Right hindlimb (tissue), 1 donor: ENCODE results near the gene DEDD2.

ENCODE experiments used
- DNase-seq: peaks from one replicate; pipeline ENCODE4 v3.0.0-alpha.2; 2018

The DEDD2 gene

DNA sequence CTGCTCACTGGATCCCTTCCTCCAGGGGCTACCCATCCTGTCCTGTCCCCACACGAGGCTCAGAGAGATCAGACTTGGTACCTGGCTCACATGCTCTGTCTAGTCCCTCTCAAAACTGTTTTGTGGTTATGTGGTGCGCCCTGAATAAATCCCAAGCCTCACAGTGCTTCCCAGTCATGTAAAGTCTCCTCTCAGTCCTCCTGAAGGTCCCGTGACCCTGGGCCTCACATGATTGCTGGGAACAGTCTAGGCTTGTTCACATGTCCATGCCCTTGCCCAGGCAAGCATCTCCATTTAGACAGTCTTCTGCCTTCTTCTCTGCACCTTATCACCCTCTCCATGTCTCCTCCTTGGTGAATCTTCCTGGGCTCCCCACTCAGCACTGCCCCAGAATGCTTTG is 49.3 kb downstream of the DEDD2 start:
- no peak for DNase-seq

DNA sequence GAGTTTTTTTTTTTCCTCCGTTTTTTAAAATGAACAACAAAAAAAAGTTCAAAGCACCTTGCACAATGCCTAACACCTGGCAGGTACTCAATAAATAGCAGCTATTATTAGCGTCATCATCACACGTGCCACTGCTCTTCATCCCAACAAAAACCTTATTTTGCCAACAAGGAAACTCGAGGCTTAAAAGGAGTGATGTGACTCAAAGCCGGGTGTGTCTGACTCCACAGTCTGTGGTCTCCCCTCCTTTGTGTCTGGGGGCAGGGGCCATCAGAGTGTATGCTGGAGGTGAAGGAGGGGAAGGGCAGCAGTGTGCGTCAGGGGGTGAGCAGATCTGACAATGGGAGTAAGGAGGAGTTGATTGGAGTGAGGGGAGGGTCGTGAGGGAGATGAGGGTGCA is 51.2 kb downstream of the DEDD2 start:
- DNase-seq, result no peak

DNA sequence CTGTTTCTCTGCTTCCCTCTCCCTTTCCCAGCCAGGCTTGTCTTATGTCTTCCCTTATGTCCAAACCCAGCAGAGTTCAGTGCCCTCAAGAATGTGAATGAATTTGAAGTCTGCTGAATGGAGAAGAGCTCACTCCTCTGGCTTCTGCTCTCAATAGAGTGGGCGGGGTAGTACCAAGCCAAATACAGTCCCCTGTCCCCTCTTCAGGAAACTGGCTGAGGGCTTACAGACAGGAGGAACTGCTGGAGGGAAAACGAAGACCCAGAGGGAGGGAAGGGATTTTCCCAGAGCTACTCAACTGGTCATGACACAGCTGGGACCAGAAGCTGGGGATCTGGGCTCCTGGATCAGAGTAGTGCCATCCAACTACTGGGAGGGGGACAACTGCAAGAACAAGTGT is 52.3 kb downstream of the DEDD2 start:
- DNase-seq, result no peak

DNA sequence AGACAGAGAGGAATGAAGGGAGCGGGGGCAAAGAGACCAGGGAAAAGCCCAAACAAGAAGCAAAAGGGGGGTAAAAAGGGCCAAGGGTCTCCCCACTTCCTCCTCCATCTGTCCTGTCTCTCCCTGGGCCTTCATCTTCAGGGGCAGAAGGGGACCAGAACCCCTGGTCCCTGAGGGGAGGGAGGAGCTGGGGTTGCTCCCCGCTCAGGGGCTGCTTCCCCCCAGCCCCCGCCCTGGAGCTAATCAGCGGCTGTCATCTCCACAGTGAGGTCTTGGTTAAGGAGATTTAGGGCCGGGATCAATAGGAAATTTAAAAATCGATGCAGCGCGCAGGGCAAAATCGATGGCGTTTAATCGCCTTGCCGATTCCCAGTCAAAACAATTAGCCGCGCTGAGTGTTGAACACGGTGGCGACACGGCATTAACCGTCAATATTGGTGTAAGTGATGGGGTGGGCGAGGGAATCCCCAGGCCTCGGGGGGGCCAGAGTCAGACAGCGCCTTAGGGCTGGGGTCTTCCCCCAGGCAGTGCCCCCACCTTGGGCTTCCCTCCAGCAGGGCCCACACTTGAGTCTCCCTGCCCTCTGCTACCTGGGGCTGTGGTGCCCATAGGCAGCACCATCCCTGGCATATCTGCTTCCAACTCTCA is 55.7 kb downstream of the DEDD2 start:
- DNase-seq, result no peak

DNA sequence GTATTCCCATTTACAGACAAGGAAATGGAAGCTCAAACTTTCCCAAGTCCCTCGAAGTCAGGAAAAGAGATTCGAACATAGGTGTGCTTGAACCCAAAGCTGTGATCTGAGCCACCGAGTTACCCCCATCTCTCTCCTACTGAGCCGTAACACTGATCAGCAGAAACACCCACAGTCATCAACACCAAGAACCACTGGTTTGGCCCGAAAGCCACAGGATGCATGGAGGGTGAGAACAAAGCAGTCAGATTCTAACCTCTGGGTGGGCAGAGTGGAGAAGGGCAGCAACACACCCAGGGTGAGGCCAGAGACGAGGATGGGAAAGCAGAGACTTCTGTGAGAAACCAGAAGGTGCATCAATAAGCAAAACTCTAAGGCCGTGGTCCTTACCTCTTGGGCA is 57.5 kb downstream of the DEDD2 start:
- DNase-seq, result no peak

DNA sequence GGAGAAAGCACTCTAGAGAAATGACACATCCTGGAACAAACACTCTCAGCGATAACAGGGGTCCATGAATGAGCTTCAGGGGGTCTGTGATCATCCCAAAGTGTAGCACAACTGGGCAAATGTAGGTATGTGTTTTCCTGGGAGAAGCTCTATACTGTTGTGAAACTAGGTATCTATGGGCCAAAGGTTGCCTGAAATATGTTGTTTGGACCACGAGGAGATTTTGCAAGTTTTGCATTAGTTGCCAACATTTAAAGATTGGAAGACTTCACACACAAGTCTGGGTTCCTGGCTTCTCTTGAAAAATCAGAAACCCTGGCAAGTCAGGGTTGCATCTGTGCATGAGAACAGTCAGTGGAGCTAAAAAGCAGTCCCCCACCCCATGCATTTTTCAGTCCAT is 58.6 kb downstream of the DEDD2 start:
- no peak for DNase-seq

DNA sequence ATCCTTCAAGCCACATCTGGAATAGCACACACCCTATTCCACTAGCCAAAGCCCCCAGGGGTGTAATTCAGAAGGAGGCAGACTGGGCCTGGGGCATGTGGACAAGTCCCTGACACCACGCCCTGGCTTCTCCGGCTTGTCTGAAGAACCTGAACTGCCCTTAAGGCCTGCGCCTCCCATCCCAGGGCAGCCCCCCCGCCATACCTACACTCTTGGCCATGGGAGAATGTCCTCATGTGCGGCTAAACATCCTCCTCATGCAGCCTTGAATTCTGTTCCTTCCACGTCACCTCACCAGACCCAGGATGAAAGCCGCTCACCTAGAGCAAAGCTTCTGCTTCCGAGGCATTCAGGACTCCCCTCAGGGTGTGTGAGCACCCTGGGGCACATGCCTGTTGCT is 60.9 kb downstream of the DEDD2 start:
- DNase-seq, result no peak

DNA sequence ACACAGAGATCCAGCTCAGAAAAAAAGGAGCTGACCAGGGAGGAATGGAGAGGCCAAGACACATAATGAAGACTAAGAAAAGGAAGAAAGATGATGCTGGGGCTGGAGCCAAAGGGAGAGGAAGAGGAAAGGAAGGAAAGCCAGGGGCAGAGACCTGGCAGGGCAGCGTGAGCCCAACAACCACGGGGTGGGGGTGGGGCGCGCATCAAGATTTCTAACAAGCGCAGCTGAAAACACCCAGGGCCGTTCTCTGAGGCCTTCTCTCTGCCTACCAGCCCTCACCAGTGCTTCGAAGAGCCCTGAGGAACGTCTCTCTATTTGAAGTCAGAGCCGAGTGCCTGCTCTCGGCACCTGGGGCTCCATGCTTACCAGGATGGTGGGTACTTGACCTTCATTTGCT is 61.7 kb downstream of the DEDD2 start:
- DNase-seq, result no peak

DNA sequence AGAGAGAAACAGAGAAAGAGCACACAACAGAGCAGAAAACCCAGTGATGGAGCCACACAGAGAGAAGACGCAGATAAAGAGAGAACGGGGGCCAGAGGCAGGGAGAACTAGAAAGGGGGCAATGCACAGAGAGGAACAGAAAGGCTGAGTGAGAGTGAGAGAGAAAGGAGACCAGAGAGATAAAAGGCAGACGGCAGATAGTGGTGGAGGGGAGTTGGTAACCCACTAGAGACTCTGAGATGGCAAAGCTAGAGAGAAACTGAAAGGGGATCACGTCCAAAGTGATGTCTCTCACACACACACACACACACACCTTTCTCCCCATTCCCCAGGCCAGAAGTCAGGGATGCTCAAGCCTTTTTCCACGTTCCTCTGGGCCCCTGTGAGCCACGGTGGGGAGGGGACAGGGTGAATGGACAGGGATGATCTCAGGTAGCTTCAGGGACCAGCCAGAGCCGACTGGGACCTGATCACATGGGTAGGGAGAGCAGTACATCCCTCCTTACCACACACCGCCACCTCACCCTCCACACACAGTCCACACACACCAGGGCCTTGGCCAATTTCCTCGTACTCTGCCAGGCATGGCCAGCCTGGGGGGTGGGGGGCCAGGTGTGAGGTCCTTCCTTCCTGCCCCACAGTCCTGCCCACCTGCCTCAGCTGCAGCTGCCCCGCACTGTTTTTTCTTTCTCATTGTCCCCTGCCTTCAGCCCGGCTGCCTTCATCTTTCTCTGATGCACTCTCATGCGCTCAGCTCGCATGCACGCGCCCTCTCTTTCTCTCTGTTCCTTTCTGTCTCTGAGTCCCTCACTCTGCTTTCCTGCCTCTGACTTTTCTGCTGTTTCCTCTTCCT is 62.8 kb downstream of the DEDD2 start:
- no peak for DNase-seq

DNA sequence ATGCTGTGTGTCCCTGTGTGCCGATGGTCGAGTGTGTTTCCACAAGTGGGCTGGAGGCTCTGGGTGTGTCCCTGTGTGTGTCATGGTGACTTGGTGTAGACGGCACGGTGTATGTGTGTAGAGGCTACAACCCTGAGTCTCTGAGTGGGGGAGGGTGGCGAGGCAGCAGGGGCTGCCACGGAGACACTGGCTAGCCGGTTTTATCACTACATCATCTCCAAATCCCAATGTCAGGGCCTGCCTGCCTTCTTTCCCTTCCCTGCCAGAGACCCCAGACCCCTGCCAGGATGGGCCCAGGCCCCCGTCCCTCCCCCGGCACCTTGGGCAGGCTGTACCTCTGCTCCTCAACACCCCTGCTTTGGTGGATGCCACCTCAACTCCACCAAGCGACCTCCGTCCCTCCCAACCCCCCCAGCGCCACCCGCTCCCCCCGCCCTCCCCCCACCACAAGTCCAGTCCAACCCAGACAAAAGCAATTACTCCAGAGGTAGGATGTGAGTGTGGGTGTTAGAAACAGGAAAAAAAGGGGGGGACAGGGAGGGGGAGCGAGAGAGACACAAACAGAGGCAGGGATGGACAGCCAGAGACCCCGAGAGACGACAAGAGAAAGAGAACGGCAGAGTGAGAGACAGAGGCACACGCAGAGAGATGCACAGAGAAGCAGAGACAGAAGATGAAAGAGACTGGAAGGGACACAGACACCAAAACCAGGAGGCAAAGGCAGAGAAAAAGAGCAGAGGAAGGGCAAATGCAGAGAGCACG is 63.6 kb downstream of the DEDD2 start:
- no peak for DNase-seq

DNA sequence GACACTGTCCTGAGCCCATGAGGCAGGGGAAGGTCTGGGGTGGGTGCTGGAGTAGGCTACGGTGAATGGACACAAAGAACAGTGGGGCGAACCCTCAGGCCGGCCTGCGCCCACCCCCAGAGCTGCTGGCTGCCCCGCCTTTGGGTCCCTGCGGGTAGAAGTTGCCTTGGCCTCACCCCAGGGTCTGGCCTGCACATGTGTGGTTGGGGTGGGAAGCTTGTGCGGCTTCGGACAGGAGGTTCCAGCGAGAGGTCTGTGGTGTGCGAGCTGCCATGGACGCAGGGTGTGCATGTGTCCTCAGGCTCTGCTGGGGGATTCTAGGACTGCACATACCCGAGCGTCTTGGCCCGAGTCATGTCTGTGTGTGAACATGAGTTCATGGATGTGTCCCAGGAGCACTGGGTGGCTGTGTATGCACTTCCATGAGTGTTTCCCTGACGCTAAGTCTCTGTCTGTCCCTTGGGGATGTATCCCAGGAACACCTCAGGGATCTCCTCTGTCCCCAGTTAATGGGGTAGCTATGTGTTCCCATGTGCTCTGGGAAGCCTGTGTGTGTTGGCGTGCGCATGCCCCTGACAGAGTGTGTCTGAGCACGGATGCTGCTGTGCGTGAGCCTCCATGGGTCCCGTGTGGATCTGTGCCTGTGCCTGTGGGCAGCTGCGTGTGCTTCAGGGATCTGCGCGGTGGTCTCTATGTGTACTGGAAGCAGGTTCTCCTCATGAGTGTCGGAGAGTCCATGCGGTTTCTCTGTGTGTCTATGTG is 64.4 kb downstream of the DEDD2 start:
- no peak for DNase-seq

DNA sequence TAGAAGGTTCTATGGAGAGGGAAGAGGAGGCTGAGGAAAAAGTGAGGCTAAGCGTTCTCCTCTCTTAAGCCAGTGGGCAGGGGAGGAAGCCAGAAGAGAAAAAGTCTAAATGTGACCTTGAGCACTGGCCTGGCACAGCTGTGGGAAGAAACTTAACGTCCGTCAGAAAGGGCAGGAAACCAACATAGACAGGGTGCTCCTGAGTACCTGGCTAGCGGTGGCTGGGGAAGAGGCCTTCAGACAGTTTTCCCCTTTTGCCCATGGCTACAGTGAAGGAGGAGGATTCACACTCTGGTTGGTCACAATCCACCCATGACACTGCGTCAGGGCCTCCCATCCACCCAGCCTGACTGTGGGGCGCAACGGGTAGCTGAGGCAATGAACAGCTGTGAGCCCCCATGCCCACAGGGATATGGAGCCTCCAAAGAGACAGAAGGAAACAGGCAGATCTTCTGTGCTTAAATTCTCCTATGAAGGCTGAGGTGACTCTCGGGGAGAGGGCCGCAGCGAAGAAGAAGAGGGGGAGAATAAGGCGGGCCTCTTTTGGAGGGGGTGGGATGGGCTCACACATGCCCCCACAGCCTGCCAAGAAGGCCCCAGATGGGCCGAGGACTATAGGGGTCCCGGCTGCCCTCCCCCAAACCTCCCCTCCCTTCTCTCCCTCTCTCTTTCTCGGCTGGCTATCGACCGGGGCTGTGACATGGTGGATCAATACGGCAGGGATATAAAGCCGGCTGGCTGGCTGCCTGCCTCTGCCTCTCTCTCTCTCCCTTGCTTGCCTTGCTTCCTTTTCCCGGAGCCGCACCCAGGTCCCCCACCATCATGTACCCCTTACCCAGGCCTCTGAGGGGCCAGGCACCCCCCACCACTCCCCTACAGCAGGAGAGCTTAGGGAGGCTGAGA is 65.4 kb downstream of the DEDD2 start:
- DNase-seq, result no peak

DNA sequence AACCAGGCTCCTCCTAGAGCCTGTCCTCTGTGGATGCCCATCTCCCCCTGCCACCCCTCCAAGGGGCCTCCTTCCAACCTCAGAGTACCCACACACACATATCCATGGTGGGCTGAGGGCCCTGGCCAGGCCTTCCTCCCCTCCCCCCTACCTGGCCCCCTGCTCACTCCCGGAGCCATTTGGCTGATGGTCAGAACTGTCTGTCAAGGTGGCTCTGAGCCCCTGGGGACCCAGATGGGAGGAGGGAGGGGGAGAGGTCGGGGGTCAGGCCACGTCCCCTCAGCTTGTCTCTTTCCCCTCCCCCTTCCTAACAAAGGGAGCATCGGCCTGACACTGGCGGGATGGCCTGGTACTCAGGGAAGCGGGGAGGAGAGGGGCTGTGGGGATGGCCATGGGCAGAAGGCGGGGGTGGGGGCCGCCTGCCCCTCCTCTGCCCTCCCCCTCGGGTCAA is 66.5 kb downstream of the DEDD2 start:
- DNase-seq, result no peak

DNA sequence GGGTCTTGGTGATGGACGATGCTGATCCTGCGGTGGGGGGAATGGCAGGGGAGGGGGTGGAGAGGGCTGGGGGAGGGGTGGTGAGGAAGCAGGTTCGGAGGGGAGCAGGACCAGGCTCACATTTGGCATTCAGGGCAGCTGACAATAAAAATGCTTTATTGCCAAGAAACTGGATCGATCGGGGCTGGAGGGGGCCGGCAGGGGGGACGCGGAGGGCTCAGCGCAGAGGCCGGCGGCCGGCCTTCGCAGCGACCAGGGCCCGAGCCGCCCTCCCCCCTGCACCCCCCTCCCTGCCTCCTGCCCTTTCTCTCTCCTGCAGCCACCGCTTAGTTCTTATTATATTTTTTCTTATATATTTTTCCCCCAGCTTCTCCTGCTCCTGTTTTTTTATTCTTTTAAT is 67.1 kb downstream of the DEDD2 start:
- DNase-seq, result no peak

DNA sequence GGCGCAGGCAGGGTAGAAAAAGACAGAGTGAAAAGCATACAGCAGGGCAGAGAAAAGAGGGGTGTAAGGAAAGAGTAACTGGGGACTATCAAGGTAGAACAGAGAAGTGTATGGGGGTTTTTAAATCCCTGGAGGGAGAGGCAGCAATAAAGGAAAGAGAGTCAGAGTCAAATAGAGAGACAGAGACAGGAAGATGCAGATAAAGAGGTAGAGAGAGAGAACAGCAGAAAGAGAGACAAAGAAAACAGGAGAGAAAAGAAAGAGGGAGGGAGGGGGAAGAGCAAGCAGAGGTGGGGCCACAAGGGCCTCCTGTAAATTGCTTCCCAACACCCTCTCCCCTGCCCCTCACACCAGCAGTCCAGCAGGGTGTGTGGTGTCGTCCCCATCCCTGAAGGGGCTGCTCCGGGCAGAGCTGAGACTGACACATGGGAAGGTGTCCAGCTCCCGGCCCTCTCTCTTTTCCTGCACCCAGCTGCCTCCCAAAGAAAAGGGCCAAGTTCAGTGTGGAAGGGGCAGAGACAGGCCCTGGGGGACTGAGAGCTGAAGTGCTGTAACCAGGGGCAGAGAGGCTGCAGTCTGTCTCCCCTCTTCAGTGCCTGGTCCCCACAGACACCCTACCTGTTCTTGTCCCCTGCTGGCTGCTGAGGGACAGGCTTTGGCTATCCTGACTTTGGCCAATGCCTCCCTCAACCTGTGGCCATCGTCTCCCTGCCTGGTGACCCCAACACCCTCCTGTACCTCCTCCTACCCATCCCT is 67.9 kb downstream of the DEDD2 start:
- DNase-seq, result no peak
